Calu3 (cell line): ENCODE data around the gene VGLL4. TPM values are rescaled to one million over a fixed set of nuclear protein-coding genes. Genes with fewer than 3 reads are reported as not detected.

Experiments used
- BruUV-seq: library from RNA; stranded (reverse); fragments of 400-500 nt; replicated peaks from 2 replicates; lab custom pipeline; 2021; lab: Mats Ljungman, UMichigan
- CTCF ChIA-PET: fragments of 300-600 bp; sonication (Branson Sonifier 250); formaldehyde crosslinking; loops from one replicate; lab custom pipeline; 2022; ENCODE audit warnings: antibody characterized with exemption; lab: Charles Lee
- DNase-seq: peaks from one replicate; pipeline ENCODE4 v3.0.0; 2022
- H3K27ac Mint-ChIP-seq: one replicate; pipeline ENCODE4 v1.8.0; 2022; ENCODE audit warnings: mixed read lengths; ENCODE audit not compliant: unreplicated experiment
- H3K27me3 Mint-ChIP-seq: one replicate; pipeline ENCODE4 v1.8.0; 2022; ENCODE audit warnings: mixed read lengths; ENCODE audit not compliant: unreplicated experiment
- H3K36me3 Mint-ChIP-seq: one replicate; pipeline ENCODE4 v1.8.0; 2022; ENCODE audit warnings: mild to moderate bottlenecking, moderate library complexity, mixed read lengths; ENCODE audit not compliant: insufficient read depth, unreplicated experiment
- H3K4me1 Mint-ChIP-seq: one replicate; pipeline ENCODE4 v1.8.0; 2022; ENCODE audit warnings: mild to moderate bottlenecking, low read depth, mixed read lengths; ENCODE audit not compliant: unreplicated experiment
- H3K4me3 Mint-ChIP-seq: one replicate; pipeline ENCODE4 v1.8.0; 2022; ENCODE audit warnings: mild to moderate bottlenecking, low read depth, moderate library complexity, mixed read lengths; ENCODE audit not compliant: unreplicated experiment
- H3K9me3 Mint-ChIP-seq: one replicate; pipeline ENCODE4 v1.8.0; 2022; ENCODE audit warnings: low read depth, mixed read lengths; ENCODE audit not compliant: unreplicated experiment
- intact Hi-C: fragments of 100-400 bp; cut with micrococcal nuclease; formaldehyde crosslinking; loops from one replicate; pipeline ENCODE4 v1.10.0; 2022; ENCODE audit not compliant: unreplicated experiment
- total RNA-seq: library from RNA; stranded (reverse); gene quantifications from 2 replicates; pipeline ENCODE4 v1.2.3, GENCODE V29; 2022
- TF ChIP-seq, protein P1 (sequence below): fragments of 200-600 bp; IDR thresholded peaks from one replicate; pipeline ENCODE4 v1.8.0; 2022; ENCODE audit warnings: antibody characterized with exemption; ENCODE audit not compliant: unreplicated experiment

VGLL4 gene
- total RNA-seq, 1 experiment from 2014 or later, result 51.3 TPM

DNA sequence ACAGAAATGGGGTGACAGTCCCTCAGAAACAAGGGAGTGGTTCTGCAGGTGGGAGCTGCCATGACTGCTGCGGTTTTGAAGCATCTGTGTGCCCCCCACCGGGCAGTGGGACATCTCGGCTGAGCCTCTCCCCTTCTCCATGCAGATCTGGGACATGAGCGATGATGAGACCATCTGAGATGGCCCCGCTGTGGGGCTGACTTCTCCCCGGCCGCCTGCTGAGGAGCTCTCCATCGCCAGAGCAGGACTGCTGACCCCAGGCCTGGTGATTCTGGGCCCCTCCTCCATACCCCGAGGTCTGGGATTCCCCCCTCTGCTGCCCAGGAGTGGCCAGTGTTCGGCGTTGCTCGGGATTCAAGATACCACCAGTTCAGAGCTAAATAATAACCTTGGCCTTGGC lies 89.0 kb downstream of the VGLL4 start:
- intact Hi-C loops, result no loop called here
- no peaks in the 10 kb centered on the region for H3K4me1 Mint-ChIP-seq
- no peaks in the 10 kb centered on the region for H3K27me3 Mint-ChIP-seq
- DNase-seq, result no peak
- TF ChIP-seq, protein P1, sequence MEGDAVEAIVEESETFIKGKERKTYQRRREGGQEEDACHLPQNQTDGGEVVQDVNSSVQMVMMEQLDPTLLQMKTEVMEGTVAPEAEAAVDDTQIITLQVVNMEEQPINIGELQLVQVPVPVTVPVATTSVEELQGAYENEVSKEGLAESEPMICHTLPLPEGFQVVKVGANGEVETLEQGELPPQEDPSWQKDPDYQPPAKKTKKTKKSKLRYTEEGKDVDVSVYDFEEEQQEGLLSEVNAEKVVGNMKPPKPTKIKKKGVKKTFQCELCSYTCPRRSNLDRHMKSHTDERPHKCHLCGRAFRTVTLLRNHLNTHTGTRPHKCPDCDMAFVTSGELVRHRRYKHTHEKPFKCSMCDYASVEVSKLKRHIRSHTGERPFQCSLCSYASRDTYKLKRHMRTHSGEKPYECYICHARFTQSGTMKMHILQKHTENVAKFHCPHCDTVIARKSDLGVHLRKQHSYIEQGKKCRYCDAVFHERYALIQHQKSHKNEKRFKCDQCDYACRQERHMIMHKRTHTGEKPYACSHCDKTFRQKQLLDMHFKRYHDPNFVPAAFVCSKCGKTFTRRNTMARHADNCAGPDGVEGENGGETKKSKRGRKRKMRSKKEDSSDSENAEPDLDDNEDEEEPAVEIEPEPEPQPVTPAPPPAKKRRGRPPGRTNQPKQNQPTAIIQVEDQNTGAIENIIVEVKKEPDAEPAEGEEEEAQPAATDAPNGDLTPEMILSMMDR, result no peak
- CTCF ChIA-PET, result no interaction called here
- peaks cover 40% of the 10 kb centered on the region for H3K36me3 Mint-ChIP-seq
- no TSS peak for BruUV-seq
- no peak overlapping the region for H3K4me3 Mint-ChIP-seq
- H3K27ac Mint-ChIP-seq, result no peak overlapping the region
- no peaks in the 10 kb centered on the region for H3K9me3 Mint-ChIP-seq

DNA sequence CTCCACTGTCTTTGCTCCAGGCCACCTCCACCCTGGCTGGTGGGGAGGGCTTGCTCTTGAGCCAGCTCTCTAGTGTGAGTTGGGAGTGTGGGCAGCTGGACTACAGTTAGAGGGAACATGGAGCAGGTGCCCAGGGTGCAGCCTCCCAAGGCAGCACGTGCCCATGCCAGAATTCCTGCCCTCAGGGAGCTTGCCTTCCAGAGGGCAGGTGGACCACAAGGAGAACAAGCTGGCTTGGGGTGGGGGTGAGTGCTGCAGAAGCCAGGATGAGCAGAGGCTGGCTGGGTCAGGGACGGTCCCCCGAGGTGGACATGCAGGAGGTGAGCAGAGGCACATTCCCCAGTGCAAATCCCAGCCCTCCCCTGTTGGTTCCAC lies 89.5 kb downstream of the VGLL4 start:
- H3K9me3 Mint-ChIP-seq, result no peaks in the 10 kb centered on the region
- CTCF ChIA-PET, result no interaction called here

DNA sequence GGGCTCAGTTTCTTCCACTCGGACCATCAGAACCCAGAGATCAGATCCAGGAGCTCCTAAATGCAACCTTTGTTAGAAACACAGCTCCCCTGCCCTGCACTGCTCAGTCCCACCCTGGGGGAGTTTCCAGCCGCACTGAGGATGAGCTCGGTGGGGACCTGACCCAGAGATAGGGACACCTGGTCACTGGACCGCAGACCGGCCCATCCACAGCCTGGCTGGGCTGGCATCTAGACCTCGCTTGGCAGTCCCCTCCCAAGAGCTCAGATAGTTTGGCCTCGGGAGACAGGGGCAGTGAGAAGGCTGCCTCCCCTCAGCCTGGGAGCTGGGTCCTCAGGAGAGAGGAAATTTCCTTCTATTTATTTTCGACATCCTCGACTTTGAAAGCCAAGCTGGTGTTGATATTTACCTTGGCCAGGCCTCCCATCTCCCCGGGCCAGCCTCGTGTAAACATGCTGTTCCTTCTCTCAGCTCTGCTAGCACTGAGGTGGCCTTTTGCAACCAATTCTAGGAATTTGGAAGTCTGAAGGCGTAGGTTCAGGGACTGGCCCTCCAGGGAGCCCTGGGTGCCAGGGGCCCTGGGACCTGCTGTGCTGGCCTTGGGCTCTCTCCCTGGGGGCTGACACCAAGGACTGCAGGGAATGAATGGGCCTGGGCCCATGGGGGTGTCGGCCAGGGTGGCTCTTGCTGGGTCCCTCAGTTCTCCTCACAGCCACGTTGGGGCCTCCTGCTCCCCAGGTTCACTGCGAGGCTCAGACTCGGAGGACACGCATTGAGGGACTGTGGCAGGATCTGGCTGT lies 90.1 kb downstream of the VGLL4 start:
- CTCF ChIA-PET, result no interaction called here
- no peaks in the 10 kb centered on the region for H3K9me3 Mint-ChIP-seq
- peaks cover 5% of the 10 kb centered on the region for H3K4me1 Mint-ChIP-seq
- H3K4me3 Mint-ChIP-seq, result no peak overlapping the region
- H3K27ac Mint-ChIP-seq, result no peak overlapping the region
- H3K27me3 Mint-ChIP-seq, result no peaks in the 10 kb centered on the region
- TF ChIP-seq, protein P1, result no peak
- no peak for DNase-seq
- H3K36me3 Mint-ChIP-seq, result peaks cover 35% of the 10 kb centered on the region
- intact Hi-C loops, result no loop called here
- no TSS peak for BruUV-seq

More for the DNA sequence above, 89.5 kb downstream of the VGLL4 start:
- intact Hi-C loops, result no loop called here
- TF ChIP-seq, protein P1, result no peak
- Mint-ChIP-seq H3K27me3 (no peaks in the 10 kb centered on the region), H3K4me1 (no peaks in the 10 kb centered on the region), H3K4me3 (no peak overlapping the region), H3K36me3 (peaks cover 37% of the 10 kb centered on the region), H3K27ac (no peak overlapping the region)
- BruUV-seq, result no TSS peak
- no peak for DNase-seq

DNA sequence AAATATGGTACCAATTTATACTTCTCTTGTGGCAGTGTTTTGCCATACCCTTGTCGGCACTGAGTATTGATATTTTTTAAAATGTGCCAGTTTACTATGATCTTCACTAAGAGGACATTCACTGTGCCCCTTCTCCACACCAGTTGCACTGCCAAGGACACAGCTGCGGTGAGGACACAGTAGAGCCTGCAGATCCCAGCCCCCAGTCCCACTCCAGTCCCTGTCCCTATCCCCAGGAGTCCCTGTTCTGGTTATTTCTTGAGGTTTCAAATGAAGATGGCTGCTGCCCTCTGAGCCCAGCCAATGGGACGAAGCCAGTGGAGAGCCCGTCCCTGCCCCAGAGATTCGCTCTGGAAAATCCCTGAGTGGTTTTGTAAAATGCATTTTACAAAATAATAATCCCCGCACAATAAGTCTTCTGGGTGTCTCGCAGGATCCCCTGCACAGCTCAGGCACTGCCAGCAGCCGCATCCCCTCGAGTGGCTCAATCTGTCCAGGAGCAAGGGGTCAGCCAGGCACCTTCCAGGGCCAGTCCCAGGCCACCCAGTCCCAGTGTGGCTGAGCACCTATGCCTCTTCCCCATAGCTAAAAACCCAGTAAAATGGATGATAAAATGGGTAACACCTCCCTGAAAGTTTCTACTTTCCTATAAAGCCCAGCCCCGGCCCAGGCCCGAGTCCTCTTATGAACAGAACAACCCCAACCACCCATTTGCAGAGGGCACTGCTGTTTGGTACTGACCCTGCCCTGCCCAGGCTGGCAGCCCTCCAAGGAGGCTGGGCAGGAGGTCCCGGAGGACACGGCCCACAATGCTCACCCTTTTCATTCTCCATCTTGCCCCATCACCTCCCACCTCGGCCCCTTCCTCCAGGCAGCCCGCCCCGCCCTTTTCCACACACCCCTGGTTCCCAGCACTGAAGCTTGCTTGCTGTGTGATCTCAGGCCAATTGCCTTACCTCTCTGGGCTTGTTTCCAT lies 91.1 kb downstream of the VGLL4 start:
- H3K27me3 Mint-ChIP-seq, result no peaks in the 10 kb centered on the region
- H3K27ac Mint-ChIP-seq, result no peak overlapping the region
- H3K4me3 Mint-ChIP-seq, result no peak overlapping the region
- H3K4me1 Mint-ChIP-seq, result peaks cover 8% of the 10 kb centered on the region
- H3K36me3 Mint-ChIP-seq, result peaks cover 31% of the 10 kb centered on the region
- intact Hi-C loops, result no loop called here
- CTCF ChIA-PET, result no interaction called here
- H3K9me3 Mint-ChIP-seq, result no peaks in the 10 kb centered on the region
- BruUV-seq, result no TSS peak
- TF ChIP-seq, protein P1, result no peak
- no peak for DNase-seq
